Progenitor cell of endocrine pancreas (in vitro differentiated cells): ENCODE results near the gene CACNA1B. TPM values are rescaled to one million over a fixed set of nuclear protein-coding genes. Genes with fewer than 3 reads are reported as not detected.

Experiments used
- DNase-seq: peaks from one replicate; pipeline ENCODE4 v3.0.0; 2021; ENCODE audit warnings: low spot score; ENCODE audit not compliant: unreplicated experiment
- H3K27ac Mint-ChIP-seq: 2 replicates; pipeline ENCODE4 v1.8.0; 2021; ENCODE audit warnings: mild to moderate bottlenecking, moderate library complexity, mixed read lengths
- H3K27me3 Mint-ChIP-seq: 2 replicates; pipeline ENCODE4 v1.8.0; 2021; ENCODE audit warnings: mixed read lengths
- H3K36me3 Mint-ChIP-seq: 2 replicates; pipeline ENCODE4 v1.8.0; 2022; ENCODE audit warnings: mixed read lengths; ENCODE audit not compliant: insufficient read depth
- H3K4me1 Mint-ChIP-seq: 2 replicates; pipeline ENCODE4 v1.8.0; 2021; ENCODE audit warnings: low read depth, mixed read lengths
- H3K4me3 Mint-ChIP-seq: 2 replicates; pipeline ENCODE4 v1.8.0; 2021; ENCODE audit warnings: low read depth, mild to moderate bottlenecking, moderate library complexity, mixed read lengths
- H3K9me3 Mint-ChIP-seq: 2 replicates; pipeline ENCODE4 v1.8.0; 2021; ENCODE audit warnings: low read depth, mixed read lengths
- CTCF ChIP-seq: fragments of 200-600 bp; sonication (generic); IDR thresholded peaks from one replicate; pipeline ENCODE4 v1.5.0; 2021; ENCODE audit warnings: antibody characterized with exemption, mild to moderate bottlenecking; ENCODE audit not compliant: unreplicated experiment
- total RNA-seq: library from RNA; stranded (reverse); gene quantifications from 2 replicates; pipeline ENCODE4 v1.2.1, GENCODE V29; 2021

The CACNA1B gene
- total RNA-seq, 1 donor from 2014 or later, result 2.4 TPM

DNA sequence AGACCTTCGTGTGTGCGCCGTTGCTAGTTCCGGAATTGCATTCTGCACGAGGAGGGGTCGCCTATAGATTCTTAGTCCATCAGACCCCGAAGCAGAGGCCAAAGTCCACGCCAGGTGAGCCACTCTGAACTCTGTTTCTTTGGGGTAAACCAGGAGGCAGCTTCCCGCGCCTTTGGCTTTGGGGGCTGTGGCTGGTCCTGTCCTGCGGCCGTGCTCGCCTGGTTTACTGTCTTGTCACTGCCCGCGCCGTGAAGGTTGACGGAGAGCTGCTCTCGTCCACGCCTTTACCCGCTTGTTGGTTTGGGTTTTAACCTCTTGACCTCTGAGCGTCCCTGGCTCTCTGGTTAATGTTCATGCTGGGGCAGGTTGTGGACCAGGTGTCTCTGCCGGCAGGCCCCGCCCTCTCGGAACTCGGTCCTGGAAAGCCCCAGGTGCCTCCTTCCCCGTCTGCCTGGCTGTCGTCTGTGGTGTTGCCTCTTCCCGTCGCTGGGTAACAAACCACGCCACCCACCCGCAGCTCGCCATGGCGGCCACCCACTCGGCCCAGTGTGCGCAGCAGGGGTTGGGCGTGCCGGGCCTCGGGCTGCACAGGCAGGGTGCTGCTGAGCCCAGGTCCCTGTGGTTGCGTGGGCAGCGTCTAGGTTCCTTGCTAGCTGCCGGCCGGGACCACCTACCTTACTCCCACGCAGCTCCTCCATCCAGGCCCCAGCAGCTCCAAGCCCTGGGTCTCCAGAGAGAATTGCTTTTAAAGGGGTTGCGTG is 44.6 kb upstream of the CACNA1B start:
- Mint-ChIP-seq H3K36me3 (peaks cover 22% of the 10 kb centered on the region), H3K4me3 (no peak overlapping the region), H3K4me1 (no peaks in the 10 kb centered on the region), H3K27me3 (no peaks in the 10 kb centered on the region), H3K27ac (no peak overlapping the region), H3K9me3 (no peaks in the 10 kb centered on the region)
- no peak for DNase-seq
- TF ChIP-seq CTCF, result no peak

DNA sequence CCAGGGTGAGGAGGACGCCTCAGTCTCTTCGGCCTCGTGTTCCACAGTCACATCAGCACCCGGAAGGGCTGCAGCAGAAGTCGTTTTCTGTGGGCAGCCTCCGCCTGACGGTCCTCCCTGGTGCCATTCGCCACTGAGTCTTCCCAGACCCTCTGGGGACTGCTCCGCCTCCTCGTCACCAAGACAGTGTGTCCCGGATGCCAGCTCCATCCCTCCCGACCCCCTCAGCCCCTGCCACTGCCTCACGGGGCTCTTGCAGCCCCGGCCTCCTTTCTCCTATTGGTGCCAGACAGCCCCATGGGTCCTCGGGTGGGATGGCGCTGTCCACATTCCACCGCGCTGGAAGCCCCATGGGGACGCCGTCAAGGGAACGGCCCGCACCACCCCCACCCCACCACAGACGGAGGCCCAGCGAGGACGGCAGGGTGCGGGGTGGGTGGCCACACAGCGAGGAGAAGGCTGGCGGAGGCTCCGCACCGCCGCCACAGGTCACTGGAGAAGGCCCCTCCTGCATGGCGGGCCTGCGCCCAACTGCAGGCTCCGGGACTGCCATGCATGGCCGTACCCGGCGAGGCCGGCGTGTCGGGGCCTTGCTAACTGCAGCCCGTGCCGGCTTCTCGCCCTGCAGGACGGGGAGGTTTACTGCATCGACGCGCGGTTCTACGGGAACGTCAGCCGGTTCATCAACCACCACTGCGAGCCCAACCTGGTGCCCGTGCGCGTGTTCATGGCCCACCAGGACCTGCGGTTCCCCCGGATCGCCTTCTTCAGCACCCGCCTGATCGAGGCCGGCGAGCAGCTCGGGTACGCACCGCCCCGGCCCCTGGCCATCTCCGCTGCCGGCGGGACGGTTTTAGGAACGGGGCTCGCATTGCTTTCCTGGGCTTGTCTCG is 43.6 kb upstream of the CACNA1B start:
- no peak for TF ChIP-seq CTCF
- Mint-ChIP-seq H3K4me3 (no peak overlapping the region), H3K9me3 (peaks cover under 1% of the 10 kb centered on the region), H3K27me3 (no peaks in the 10 kb centered on the region), H3K36me3 (peaks cover 28% of the 10 kb centered on the region), H3K4me1 (no peaks in the 10 kb centered on the region), H3K27ac (no peak overlapping the region)
- DNase-seq, result no peak

DNA sequence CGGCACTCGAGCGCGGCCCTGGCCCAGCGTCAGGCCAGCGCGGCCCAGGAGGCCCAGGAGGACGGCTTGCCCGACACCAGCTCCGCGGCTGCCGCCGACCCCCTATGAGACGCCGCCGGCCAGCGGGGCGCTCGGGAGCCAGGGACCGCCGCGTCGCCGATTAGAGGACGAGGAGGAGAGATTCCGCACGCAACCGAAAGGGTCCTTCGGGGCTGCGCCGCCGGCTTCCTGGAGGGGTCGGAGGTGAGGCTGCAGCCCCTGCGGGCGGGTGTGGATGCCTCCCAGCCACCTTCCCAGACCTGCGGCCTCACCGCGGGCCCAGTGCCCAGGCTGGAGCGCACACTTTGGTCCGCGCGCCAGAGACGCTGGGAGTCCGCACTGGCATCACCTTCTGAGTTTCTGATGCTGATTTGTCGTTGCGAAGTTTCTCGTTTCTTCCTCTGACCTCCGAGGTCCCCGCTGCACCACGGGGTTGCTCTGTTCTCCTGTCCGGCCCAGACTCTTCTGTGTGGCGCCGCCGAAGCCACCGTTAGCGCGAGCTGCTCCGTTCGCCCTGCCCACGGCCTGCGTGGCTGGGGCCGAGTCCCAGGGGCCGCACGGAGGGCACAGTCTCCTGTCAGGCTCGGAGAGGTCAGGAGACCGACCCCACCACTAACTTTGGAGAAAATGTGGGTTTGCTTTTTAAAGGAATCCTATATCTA is 42.6 kb upstream of the CACNA1B start:
- peaks cover 32% of the 10 kb centered on the region for H3K36me3 Mint-ChIP-seq
- H3K4me1 Mint-ChIP-seq, result no peaks in the 10 kb centered on the region
- H3K27ac Mint-ChIP-seq, result no peak overlapping the region
- no peak overlapping the region for H3K4me3 Mint-ChIP-seq
- H3K9me3 Mint-ChIP-seq, result peaks cover 6% of the 10 kb centered on the region
- no peak for TF ChIP-seq CTCF
- DNase-seq, result no peak
- no peaks in the 10 kb centered on the region for H3K27me3 Mint-ChIP-seq

DNA sequence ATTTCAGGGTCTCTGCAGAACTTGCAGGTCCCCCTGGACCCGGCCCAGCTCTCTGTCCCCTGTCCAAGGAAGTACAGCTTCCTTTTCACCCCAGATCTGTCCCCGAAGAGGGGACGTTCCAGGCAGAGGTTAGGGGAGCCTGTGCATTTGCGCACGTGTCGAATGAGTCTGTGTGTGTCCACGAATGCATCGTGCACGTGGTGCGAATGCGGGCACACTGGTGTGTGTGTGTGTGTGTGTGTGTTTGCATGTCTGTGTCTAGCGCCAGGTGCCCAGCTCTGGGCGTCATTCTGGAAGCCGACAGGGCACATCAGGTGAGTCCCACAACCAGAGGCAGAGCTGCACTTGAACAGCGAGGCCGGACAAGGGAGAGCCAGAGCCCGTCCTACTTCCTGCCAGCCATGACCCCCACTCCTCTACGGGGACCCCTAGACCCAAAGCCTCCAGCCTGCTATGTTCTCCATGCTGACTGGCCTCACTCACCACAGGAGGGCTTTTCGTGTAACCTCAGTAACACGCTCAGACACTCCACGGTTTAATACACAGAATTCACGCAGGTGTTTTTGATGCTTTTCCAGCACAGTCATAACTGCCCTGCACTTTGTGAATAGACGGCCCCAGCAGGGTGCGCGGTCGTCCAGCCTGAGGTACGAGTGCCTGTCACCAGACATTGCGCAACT is 41.3 kb upstream of the CACNA1B start:
- Mint-ChIP-seq H3K27ac (no peak overlapping the region), H3K27me3 (no peaks in the 10 kb centered on the region), H3K4me3 (no peak overlapping the region), H3K9me3 (peaks cover 9% of the 10 kb centered on the region), H3K36me3 (peaks cover 30% of the 10 kb centered on the region), H3K4me1 (no peaks in the 10 kb centered on the region)
- no peak for DNase-seq
- no peak for TF ChIP-seq CTCF
